ENCODE measurements around the gene EPPIN.
"Not testable (repeated sequence)": the region's sequence is repeated elsewhere in the genome, so short reads cannot be mapped to it uniquely, and the experiment has no call there.

The EPPIN gene

GRCh38 chr20:45547206-45547770, at the start of gene EPPIN:
TSS of gene EPPIN (minus strand) at chr20:45547401. CDS start at chr20:45547357, 44 bp downstream.
- no peak for DNase-seq (ENCODE audit: low read depth in 2 of 2)

- no peak for DNase-seq (ENCODE audit: low read depth in 2 of 2)
These were observed 48.0 kb upstream of the EPPIN start for GRCh38 chr20:45595235-45595634.

- no peak for DNase-seq (ENCODE audit: low read depth in 2 of 2)
These were observed 46.3 kb upstream of the EPPIN start for GRCh38 chr20:45593498-45593897.

GRCh38 chr20:45592574-45593189, 45.5 kb upstream of the EPPIN start:
- DNase-seq (ENCODE audit: low read depth in 2 of 2), result no peak

GRCh38 chr20:45589725-45590124, 42.5 kb upstream of the EPPIN start:
- no peak for DNase-seq (ENCODE audit: low read depth in 2 of 2)

- DNase-seq (ENCODE audit: low read depth in 2 of 2), result no peak
These were observed 41.6 kb upstream of the EPPIN start for GRCh38 chr20:45588800-45589199.

GRCh38 chr20:45585986-45586385, 38.8 kb upstream of the EPPIN start:
- not testable (repeated sequence) for DNase-seq (ENCODE audit: low read depth in 2 of 2)

GRCh38 chr20:45584294-45584693, 37.1 kb upstream of the EPPIN start:
- not testable (repeated sequence) for DNase-seq (ENCODE audit: low read depth in 2 of 2)

- DNase-seq (ENCODE audit: low read depth in 2 of 2), result no peak
These were observed 36.3 kb upstream of the EPPIN start for GRCh38 chr20:45583502-45583901.

GRCh38 chr20:45581702-45582101, 34.5 kb upstream of the EPPIN start:
- DNase-seq (ENCODE audit: low read depth in 2 of 2), result no peak

GRCh38 chr20:45579184-45579583, 32.0 kb upstream of the EPPIN start, which contains the start of gene WFDC8:
TSS of gene WFDC8 (minus strand) at chr20:45579284. CDS start at chr20:45579247, 37 bp downstream.
- DNase-seq (ENCODE audit: low read depth in 2 of 2), result no peak

- no peak for DNase-seq (ENCODE audit: low read depth in 2 of 2)
These were observed 31.0 kb upstream of the EPPIN start for GRCh38 chr20:45578231-45578630.

GRCh38 chr20:45576995-45577394, 29.8 kb upstream of the EPPIN start:
- DNase-seq (ENCODE audit: low read depth in 2 of 2), result no peak

GRCh38 chr20:45575931-45576330, 28.7 kb upstream of the EPPIN start:
- DNase-seq (ENCODE audit: low read depth in 2 of 2), result no peak

- DNase-seq (ENCODE audit: low read depth in 2 of 2), result not testable (repeated sequence)
These were observed 22.4 kb upstream of the EPPIN start for GRCh38 chr20:45569650-45570049.

GRCh38 chr20:45564760-45565276, 17.6 kb upstream of the EPPIN start:
- no peak for DNase-seq (ENCODE audit: low read depth in 2 of 2)

- DNase-seq (ENCODE audit: low read depth in 2 of 2), result no peak
These were observed 8.0 kb upstream of the EPPIN start for GRCh38 chr20:45555198-45555597.

- DNase-seq (ENCODE audit: low read depth in 2 of 2), result no peak
These were observed 5.3 kb upstream of the EPPIN start for GRCh38 chr20:45552456-45552855.

GRCh38 chr20:45550765-45551164, 3.6 kb upstream of the EPPIN start:
- DNase-seq (ENCODE audit: low read depth in 2 of 2), result no peak

- DNase-seq (ENCODE audit: low read depth in 2 of 2), result no peak
These were observed 1.2 kb upstream of the EPPIN start for GRCh38 chr20:45548410-45548809.

GRCh38 chr20:45545754-45546453, 1.3 kb downstream of the EPPIN start:
- no peak for DNase-seq (ENCODE audit: low read depth in 2 of 2)

- no peak for DNase-seq (ENCODE audit: low read depth in 2 of 2)
These were observed 1.9 kb downstream of the EPPIN start for GRCh38 chr20:45545351-45545750.

GRCh38 chr20:45539382-45539781, 7.8 kb downstream of the EPPIN start, which contains the start of gene WFDC6:
TSS of gene WFDC6 (minus strand) at chr20:45539482. CDS start at chr20:45539407, 75 bp downstream.
- no peak for DNase-seq (ENCODE audit: low read depth in 2 of 2)
